ENCODE measurements around the gene ITPRIPL1. TPM values are rescaled to one million over a fixed set of nuclear protein-coding genes. Genes with fewer than 3 reads are reported as not detected.

Gene ITPRIPL1
- total RNA-seq, 1 experiment from 2014 or later = 23.5 TPM

GRCh38 chr2:96320326-96320725 is 4.8 kb upstream of the ITPRIPL1 start:
- H3K27me3 ChIP-seq (replicated peaks; ENCODE audit: insufficient read depth, low read depth, low read length, poor library complexity) = peaks cover 18% of the 10 kb centered on the region
- H3K4me1 ChIP-seq (ENCODE audit: insufficient read depth, low read length, poor library complexity, severe bottlenecking) = peaks cover 7% of the 10 kb centered on the region
- no peaks in the 10 kb centered on the region for H3K36me3 ChIP-seq (ENCODE audit: insufficient read depth, low read length, poor library complexity, severe bottlenecking)
- no peak for DNase-seq (ENCODE audit: low spot score)
- H3K9me3 ChIP-seq (ENCODE audit: low read depth, low read length, poor library complexity, severe bottlenecking) = no peaks in the 10 kb centered on the region
- BruUV-seq (replicated peaks) = no TSS peak
- intact Hi-C loops (cut with micrococcal nuclease; ENCODE audit: unreplicated experiment) = no loop called here
- H3K4me3 ChIP-seq (ENCODE audit: low read depth, low read length, poor library complexity, severe bottlenecking) = no peak overlapping the region
- CTCF ChIA-PET = no interaction called here
- no peak overlapping the region for H3K27ac ChIP-seq (ENCODE audit: low read depth, low read length, poor library complexity, severe bottlenecking)
- TF ChIP-seq EZH2 (IDR thresholded peaks at IDR 0.05; ENCODE audit: borderline replicate concordance, low read depth, low read length, poor library complexity, severe bottlenecking) = no peak
- no peak for TF ChIP-seq CTCF (conservative IDR thresholded peaks at IDR 0.05; ENCODE audit: low read depth, low read length)
- POLR2A ChIA-PET (ENCODE audit: low non-redundant PET) = interaction anchor here (0.6 to 1.1 kb wide), 3 partner anchors 15 to 1782 kb away, joined by 3 to 6 read pairs (median 3); partner anchors contain the start of gene NCAPH

- intact Hi-C loops (cut with micrococcal nuclease; ENCODE audit: unreplicated experiment) = no loop called here
These were observed 4.1 kb upstream of the ITPRIPL1 start for GRCh38 chr2:96320728-96321622.

GRCh38 chr2:96323849-96324248 is 1.3 kb upstream of the ITPRIPL1 start:
- H3K4me1 ChIP-seq (ENCODE audit: insufficient read depth, low read length, poor library complexity, severe bottlenecking) = no peaks in the 10 kb centered on the region
- H3K27me3 ChIP-seq (replicated peaks; ENCODE audit: insufficient read depth, low read depth, low read length, poor library complexity) = peaks cover 18% of the 10 kb centered on the region
- no peak overlapping the region for H3K27ac ChIP-seq (ENCODE audit: low read depth, low read length, poor library complexity, severe bottlenecking)
- TF ChIP-seq CTCF (conservative IDR thresholded peaks at IDR 0.05; ENCODE audit: low read depth, low read length) (no peak), EZH2 (IDR thresholded peaks at IDR 0.05; ENCODE audit: borderline replicate concordance, low read depth, low read length, poor library complexity, severe bottlenecking) (no peak)
- ChIA-PET POLR2A (ENCODE audit: low non-redundant PET) (interaction anchor here (0.6 kb wide), 1 partner anchor 12 kb away, joined by 4 read pairs; the partner anchor contains the start of gene NCAPH), CTCF (no interaction called here)
- H3K9me3 ChIP-seq (ENCODE audit: low read depth, low read length, poor library complexity, severe bottlenecking) = no peaks in the 10 kb centered on the region
- DNase-seq (ENCODE audit: low spot score) = no peak
- H3K4me3 ChIP-seq (ENCODE audit: low read depth, low read length, poor library complexity, severe bottlenecking) = no peak overlapping the region
- intact Hi-C loops (cut with micrococcal nuclease; ENCODE audit: unreplicated experiment) = no loop called here
- peaks cover 19% of the 10 kb centered on the region for H3K36me3 ChIP-seq (ENCODE audit: insufficient read depth, low read length, poor library complexity, severe bottlenecking)
- BruUV-seq (replicated peaks) = no TSS peak

More at GRCh38 chr2:96320728-96321622, 4.1 kb upstream of the ITPRIPL1 start:
- H3K27ac ChIP-seq (ENCODE audit: low read depth, low read length, poor library complexity, severe bottlenecking) = no peak overlapping the region
- H3K4me3 ChIP-seq (ENCODE audit: low read depth, low read length, poor library complexity, severe bottlenecking) = peak overlapping the region; percentile 54
- CTCF ChIA-PET = no interaction called here
- H3K36me3 ChIP-seq (ENCODE audit: insufficient read depth, low read length, poor library complexity, severe bottlenecking) = no peaks in the 10 kb centered on the region
- peaks cover 18% of the 10 kb centered on the region for H3K27me3 ChIP-seq (replicated peaks; ENCODE audit: insufficient read depth, low read depth, low read length, poor library complexity)
- BruUV-seq (replicated peaks) = no TSS peak
- POLR2A ChIA-PET (ENCODE audit: low non-redundant PET) = interaction anchor here (0.6 to 1.1 kb wide), 3 partner anchors 14 to 1782 kb away, joined by 3 to 6 read pairs (median 3); partner anchors contain the start of gene NCAPH
- TF ChIP-seq EZH2 (IDR thresholded peaks at IDR 0.05; ENCODE audit: borderline replicate concordance, low read depth, low read length, poor library complexity, severe bottlenecking) (no peak), CTCF (conservative IDR thresholded peaks at IDR 0.05; ENCODE audit: low read depth, low read length) (no peak)
- peaks cover 1% of the 10 kb centered on the region for H3K4me1 ChIP-seq (ENCODE audit: insufficient read depth, low read length, poor library complexity, severe bottlenecking)
- H3K9me3 ChIP-seq (ENCODE audit: low read depth, low read length, poor library complexity, severe bottlenecking) = no peaks in the 10 kb centered on the region
- DNase-seq (ENCODE audit: low spot score) = peak; percentile 31

Data from A673 (cell line).